Pancreas (tissue), 10 donors: Measurements from ENCODE around the gene MAP7. TPM values are rescaled to one million over a fixed set of nuclear protein-coding genes. Genes with fewer than 3 reads are reported as not detected.

Experiments
- ATAC-seq, 4 donors: fragments of 200-7000 bp; cut with Tn5 transposase; one replicate each; pipeline versions ENCODE4 v1.8.0 to v1.9.1; 2020; ENCODE audit warnings: mild to moderate bottlenecking in 4 of 4, moderate library complexity in 4 of 4
- DNase-seq, 6 donors: peaks; one replicate each; pipeline ENCODE4 v3.0.0-alpha.2; 2020
- FAIRE-seq: peaks from 2 replicates; lab custom pipeline; 2012; peaks lifted over from hg19 to GRCh38; lab: Jason Lieb, UNC
- H3K27ac ChIP-seq, 4 donors: fragments of 200-600 bp; sonication (generic); 1 replicate in 3 of 4; 2 replicates in 1 of 4; pipeline versions ENCODE4 v1.5.0 to v1.8.0; 2020
- H3K27me3 ChIP-seq, 4 donors: fragments of 200-600 bp; one replicate each; pipeline ENCODE4 v1.8.0; 2021
- H3K36me3 ChIP-seq, 3 donors: fragments of 200-600 bp; sonication (generic) in 1 of 3; one replicate each; pipeline versions ENCODE4 v1.5.0 to v1.8.0; 2020 to 2021
- H3K4me1 ChIP-seq, 3 donors: fragments of 200-600 bp; one replicate each; pipeline ENCODE4 v1.8.0; 2021
- H3K4me3 ChIP-seq, 4 donors: fragments of 200-600 bp; sonication (generic) in 2 of 4; one replicate each; pipeline versions ENCODE4 v1.5.0 to v1.8.0; 2020 to 2021
- H3K9me3 ChIP-seq, 4 donors: fragments of 200-600 bp; one replicate each; pipeline ENCODE4 v1.8.0; 2021
- WGBS, 2 donors: extraction: QIAGEN DNeasy Blood & Tissue Kit; methylation state at CpG; one replicate each; pipeline ENCODE4 v1.1.7; 2013; 5-methylcytosine and 5-hydroxymethylcytosine counted together
- intact Hi-C, 3 donors: fragments of 100-400 bp; cut with DNase I; formaldehyde crosslinking; loops; one replicate each; pipeline versions ENCODE4 v1.11.1 to v1.14.2; 2022
- polyA plus RNA-seq, 2 donors: library from polyadenylated mRNA; stranded (reverse); fragments of 200-250 nt; gene quantifications; one replicate each; pipeline ENCODE4 v1.2.3, GENCODE V29; 2013
- total RNA-seq, 6 donors: library from RNA; stranded (reverse); fragmentation: NEBNext Ultra II Directional in 4 of 6; extraction: Animal tissue kit (Norgen Biotek cat#: 25700) in 4 of 6; gene quantifications; one replicate each; pipeline versions ENCODE4 v1.2.1 to v1.2.4, GENCODE V29; 2021 to 2023
- TF ChIP-seq, protein P1 (sequence below), 4 donors: fragments of 200-600 bp; sonication (generic) in 3 of 4; IDR thresholded peaks; one replicate each; pipeline versions ENCODE4 v1.5.0 to v1.8.0; 2021; ENCODE audit warnings: antibody characterized with exemption in 4 of 4
- donor health status: healthy with polysubstance abuse.
- donor health status: DM: no; HTN: no; CAD: no; lungs with moderate emphysema.
- donor health status: DM: no; HTN: no; CAD: no.
- donor health status: control.
- donor health status: control.
- donor health status: Bipolar disorder and iron deficiency.
- donor health status: DM: yes; HTN: yes; CAD: no.
- donor health status: DM: no; HTN: no; CAD: no.
- donor health status: DM: no; HTN: no; CAD: no.
- donor health status: DM: yes; HTN: yes; CAD: no.

MAP7 gene
- total and polyA plus RNA-seq, 8 donors, result 10.7 to 37.9 (median 24.9) TPM

DNA sequence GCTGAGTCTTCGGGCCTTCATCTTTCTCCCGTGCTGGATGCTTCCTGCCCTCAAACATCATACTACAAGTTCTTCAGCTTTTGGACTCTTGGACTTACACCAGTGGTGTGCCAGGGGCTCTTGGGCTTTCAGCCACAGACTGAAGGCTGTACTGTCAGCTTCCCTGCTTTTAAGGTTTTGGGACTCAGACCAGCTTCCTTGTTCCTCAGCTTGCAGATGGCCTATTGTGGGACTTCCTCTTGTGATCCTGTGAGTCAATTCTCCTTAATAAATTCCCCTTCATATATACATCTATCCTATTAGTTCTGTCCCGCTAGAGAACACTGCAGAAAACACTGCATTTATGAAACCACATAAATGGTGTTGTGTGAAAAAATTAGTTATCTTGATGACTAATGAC, 246.7 kb downstream of the MAP7 start:
- WGBS, 2 donors, result 84 to 87% methylated on average over 3 of the region's 3 CpGs
- Histone ChIP-seq H3K27me3 (no peaks in the 10 kb centered on the region), H3K36me3 (no peaks in the 10 kb centered on the region), H3K4me1 (no peaks in the 10 kb centered on the region), H3K9me3 (no peaks in the 10 kb centered on the region), H3K4me3 (no peak overlapping the region), H3K27ac (no peak overlapping the region)
- no peak for FAIRE-seq
- no peak for DNase-seq
- intact Hi-C loops, result no loop called here
- TF ChIP-seq, protein P1, sequence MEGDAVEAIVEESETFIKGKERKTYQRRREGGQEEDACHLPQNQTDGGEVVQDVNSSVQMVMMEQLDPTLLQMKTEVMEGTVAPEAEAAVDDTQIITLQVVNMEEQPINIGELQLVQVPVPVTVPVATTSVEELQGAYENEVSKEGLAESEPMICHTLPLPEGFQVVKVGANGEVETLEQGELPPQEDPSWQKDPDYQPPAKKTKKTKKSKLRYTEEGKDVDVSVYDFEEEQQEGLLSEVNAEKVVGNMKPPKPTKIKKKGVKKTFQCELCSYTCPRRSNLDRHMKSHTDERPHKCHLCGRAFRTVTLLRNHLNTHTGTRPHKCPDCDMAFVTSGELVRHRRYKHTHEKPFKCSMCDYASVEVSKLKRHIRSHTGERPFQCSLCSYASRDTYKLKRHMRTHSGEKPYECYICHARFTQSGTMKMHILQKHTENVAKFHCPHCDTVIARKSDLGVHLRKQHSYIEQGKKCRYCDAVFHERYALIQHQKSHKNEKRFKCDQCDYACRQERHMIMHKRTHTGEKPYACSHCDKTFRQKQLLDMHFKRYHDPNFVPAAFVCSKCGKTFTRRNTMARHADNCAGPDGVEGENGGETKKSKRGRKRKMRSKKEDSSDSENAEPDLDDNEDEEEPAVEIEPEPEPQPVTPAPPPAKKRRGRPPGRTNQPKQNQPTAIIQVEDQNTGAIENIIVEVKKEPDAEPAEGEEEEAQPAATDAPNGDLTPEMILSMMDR (IDR thresholded peaks at IDR 0.05), result no peak
- ATAC-seq, result no peak

DNA sequence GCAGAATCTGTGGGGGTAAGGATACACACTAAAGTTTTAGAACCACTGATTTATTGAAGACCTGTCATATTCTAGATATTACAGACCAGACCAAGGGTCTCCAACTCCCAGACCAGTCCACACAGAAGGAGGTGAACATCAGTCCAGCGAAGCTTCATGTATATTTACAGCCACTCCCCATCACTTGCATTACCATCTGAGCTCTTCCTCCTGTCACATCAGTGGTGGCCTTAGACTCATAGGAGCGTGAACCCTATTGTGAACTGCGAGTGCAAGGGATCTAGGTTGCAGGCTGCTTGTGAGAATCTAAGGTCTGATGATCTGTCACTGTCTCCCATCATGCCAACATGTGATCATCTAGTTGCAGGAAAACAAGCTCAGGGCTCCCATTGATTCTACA, 255.6 kb downstream of the MAP7 start:
- WGBS, 2 donors, result 85 to 88% methylated on average over 3 of the region's 3 CpGs
- DNase-seq, result no peak
- TF ChIP-seq, protein P1 (IDR thresholded peaks at IDR 0.05), result no peak
- Histone ChIP-seq H3K4me1 (peaks cover 9 to 10% (median 9%) of the 10 kb centered on the region in 3 donors), H3K9me3 (no peaks in the 10 kb centered on the region), H3K36me3 (no peaks in the 10 kb centered on the region), H3K4me3 (no peak overlapping the region), H3K27ac (no peak overlapping the region), H3K27me3 (no peaks in the 10 kb centered on the region)
- ATAC-seq, result no peak
- no peak for FAIRE-seq
- intact Hi-C loops, result no loop called here

Other genes starting within 250 kb of the MAP7 start
- gene MAP3K5, start 242.1 kb upstream of the MAP7 start, total RNA-seq, result 10 to 100 TPM; 15.7 to 28.6 (median 20.0) TPM
- gene MAP3K5, start 242.1 kb upstream of the MAP7 start, polyA plus RNA-seq, result 1 to 10 TPM; 6.7 to 7.0 TPM